Spleen (tissue), 11 donors: ENCODE data around the gene MIR17HG. TPM values are rescaled to one million over a fixed set of nuclear protein-coding genes. Genes with fewer than 3 reads are reported as not detected.

Source experiments
- DNase-seq: peaks from one replicate; pipeline ENCODE4 v3.0.0-alpha.2; 2020
- H3K27ac ChIP-seq, 8 donors: fragments of 200-600 bp; sonication (generic) in 7 of 8; 1 replicate in 4 of 8; 2 replicates in 4 of 8; pipeline versions ENCODE4 v1.5.0 to v1.8.0; 2016 to 2021; ENCODE audit warnings: inconsistent platforms in 4 of 8, mild to moderate bottlenecking in 4 of 8, moderate library complexity in 1 of 8
- H3K27me3 ChIP-seq, 7 donors: fragments of 200-600 bp; sonication (generic) in 6 of 7; replicated peaks in 1 of 7; 1 replicate in 4 of 7; 2 replicates in 3 of 7; pipeline versions ENCODE4 v1.5.0 to v1.8.0; 2016 to 2021; ENCODE audit warnings: inconsistent platforms in 3 of 7, mild to moderate bottlenecking in 1 of 7
- H3K36me3 ChIP-seq, 6 donors: fragments of 200-600 bp; sonication (generic) in 5 of 6; 1 replicate in 4 of 6; 2 replicates in 2 of 6; pipeline versions ENCODE4 v1.5.0 to v1.8.0; 2016 to 2021; ENCODE audit warnings: inconsistent platforms in 2 of 6
- H3K4me1 ChIP-seq, 6 donors: fragments of 200-600 bp; sonication (generic) in 5 of 6; 1 replicate in 3 of 6; 2 replicates in 3 of 6; pipeline versions ENCODE4 v1.5.0 to v1.8.0; 2016 to 2021; ENCODE audit warnings: inconsistent platforms in 3 of 6
- H3K4me3 ChIP-seq, 8 donors: fragments of 200-600 bp; sonication (generic) in 7 of 8; 1 replicate in 4 of 8; 2 replicates in 4 of 8; pipeline versions ENCODE4 v1.5.0 to v1.8.0; 2016 to 2021; ENCODE audit warnings: inconsistent platforms in 4 of 8, mild to moderate bottlenecking in 4 of 8, moderate library complexity in 2 of 8
- H3K9me3 ChIP-seq, 8 donors: fragments of 200-600 bp; sonication (generic) in 7 of 8; 1 replicate in 4 of 8; 2 replicates in 4 of 8; pipeline versions ENCODE4 v1.5.0 to v1.8.0; 2016 to 2021; ENCODE audit warnings: inconsistent platforms in 4 of 8
- CTCF ChIP-seq, 11 experiments: fragments of 200-600 bp in 7 of 11; fragments of 450-650 bp in 4 of 11; sonication (generic) in 4 of 11; IDR thresholded peaks in 8 of 11; conservative IDR thresholded peaks in 3 of 11; 1 replicate in 7 of 11; 2 replicates in 4 of 11; pipeline versions ENCODE4 v1.4.0 to v1.8.0; 2016 to 2021; ENCODE audit warnings: antibody characterized with exemption in 11 of 11, inconsistent platforms in 4 of 11, mild to moderate bottlenecking in 1 of 11
- POLR2A ChIP-seq, 3 donors: fragments of 450-650 bp; IDR thresholded peaks; one replicate each; pipeline ENCODE4 v1.5.1; 2017; ENCODE audit warnings: antibody characterized with exemption in 3 of 3, mild to moderate bottlenecking in 1 of 3
- POLR2AphosphoS5 ChIP-seq, 3 donors: sonication (generic); formaldehyde crosslinking; IDR thresholded peaks; one replicate each; pipeline ENCODE4 v1.5.1; 2017; ENCODE audit warnings: antibody characterized with exemption in 3 of 3
- WGBS, 5 donors: extraction: QIAGEN DNeasy Blood & Tissue Kit in 3 of 5; methylation state at CpG; one replicate each; pipeline versions ENCODE4 v1.1.5 to v1.1.7; 2013 to 2018; 5-methylcytosine and 5-hydroxymethylcytosine counted together
- intact Hi-C: fragments of 100-400 bp; cut with DNase I; formaldehyde crosslinking; loops from one replicate; pipeline ENCODE4 v1.15.0; 2023; ENCODE audit warnings: low total_unique reads
- polyA plus RNA-seq, 3 donors: library from polyadenylated mRNA; stranded (reverse); fragments of 200-250 nt; gene quantifications; one replicate each; pipeline ENCODE4 v1.2.1, GENCODE V29; 2013
- total RNA-seq, 7 donors: library from RNA; depleted of rRNA in 3 of 7; stranded (reverse); fragments of >200 nt in 3 of 7; fragmentation: NEBNext Ultra II Directional in 4 of 7; extraction: Animal tissue kit (Norgen Biotek cat#: 25700) in 4 of 7; gene quantifications; one replicate each; pipeline versions ENCODE4 v1.1.0 to v1.2.1, GENCODE V29; 2016 to 2021
- donor health status: healthy with polysubstance abuse.
- donor health status: DM: no; HTN: no; CAD: no; lungs with moderate emphysema.
- donor health status: DM: no; HTN: no; CAD: no.
- donor health status: Bipolar disorder and iron deficiency.
- donor health status: healthy.
- donor health status: DM: no; HTN: no; CAD: no.
- donor health status: DM: yes; HTN: yes; CAD: no.

MIR17HG gene
- total and polyA plus RNA-seq, 10 donors = 3.7 to 15.0 (median 6.6) TPM

- H3K4me1 ChIP-seq = peaks cover 0 to 9% (median 5%) of the 10 kb centered on the region in 6 donors
- intact Hi-C loops = no loop called here
- no peaks in the 10 kb centered on the region for H3K9me3 ChIP-seq
- no peak overlapping the region for H3K4me3 ChIP-seq
- no peak for DNase-seq
- no peak overlapping the region for H3K27ac ChIP-seq
- WGBS, 5 donors = 62 to 79% (median 75%) methylated on average over 4 of the region's 4 CpGs
- H3K27me3 ChIP-seq = peaks cover 0 to 44% (median 9%) of the 10 kb centered on the region in 7 donors
- no peaks in the 10 kb centered on the region for H3K36me3 ChIP-seq
- no peak for TF ChIP-seq CTCF (IDR thresholded peaks at IDR 0.05 in 8 of 11, conservative IDR thresholded peaks at IDR 0.05 in 3 of 11)
- TF ChIP-seq POLR2A (IDR thresholded peaks at IDR 0.05) = no peak
- TF ChIP-seq POLR2AphosphoS5 (IDR thresholded peaks at IDR 0.05) = no peak
Measured at GRCh38 chr13:91311491-91311890, 36.0 kb upstream of the MIR17HG start.

- WGBS, 5 donors = 14 to 37% (median 28%) methylated on average over 3 of the region's 3 CpGs
- H3K9me3 ChIP-seq = no peaks in the 10 kb centered on the region
- no peak overlapping the region for H3K4me3 ChIP-seq
- DNase-seq = no peak
- H3K36me3 ChIP-seq = no peaks in the 10 kb centered on the region
- intact Hi-C loops = no loop called here
- peaks cover 0 to 48% (median 9%) of the 10 kb centered on the region in 7 donors for H3K27me3 ChIP-seq
- H3K27ac ChIP-seq = no peak overlapping the region
- H3K4me1 ChIP-seq = peaks cover 0 to 9% (median 5%) of the 10 kb centered on the region in 6 donors
- TF ChIP-seq CTCF (IDR thresholded peaks at IDR 0.05 in 8 of 11, conservative IDR thresholded peaks at IDR 0.05 in 3 of 11) = no peak
- TF ChIP-seq POLR2A (IDR thresholded peaks at IDR 0.05) = no peak
- no peak for TF ChIP-seq POLR2AphosphoS5 (IDR thresholded peaks at IDR 0.05)
Measured at GRCh38 chr13:91312324-91312723, 35.2 kb upstream of the MIR17HG start.

- Histone ChIP-seq H3K4me1 (peaks cover 0 to 9% (median 5%) of the 10 kb centered on the region in 6 donors), H3K9me3 (no peaks in the 10 kb centered on the region), H3K27ac (no peak overlapping the region), H3K27me3 (peaks cover 0 to 42% (median 9%) of the 10 kb centered on the region in 7 donors), H3K36me3 (no peaks in the 10 kb centered on the region), H3K4me3 (peak overlapping the region in 1 of 8 donors; percentile 12)
- intact Hi-C loops = no loop called here
- 7 to 22% (median 12%) methylated on average over 5 of the region's 5 CpGs for WGBS, 5 donors
- no peak for DNase-seq
- no peak for TF ChIP-seq POLR2A (IDR thresholded peaks at IDR 0.05)
- TF ChIP-seq CTCF (IDR thresholded peaks at IDR 0.05 in 8 of 11, conservative IDR thresholded peaks at IDR 0.05 in 3 of 11) = peak; percentile 23 to 68 (median 51)
- TF ChIP-seq POLR2AphosphoS5 (IDR thresholded peaks at IDR 0.05) = no peak
Measured at GRCh38 chr13:91313103-91313502, 34.4 kb upstream of the MIR17HG start.

GRCh38 chr13:91313581-91313980 lies 33.9 kb upstream of the MIR17HG start:
- H3K27ac ChIP-seq = no peak overlapping the region
- no peaks in the 10 kb centered on the region for H3K36me3 ChIP-seq
- peak overlapping the region in 1 of 8 donors; percentile 12 for H3K4me3 ChIP-seq
- TF ChIP-seq POLR2A (IDR thresholded peaks at IDR 0.05) = no peak
- TF ChIP-seq POLR2AphosphoS5 (IDR thresholded peaks at IDR 0.05) = no peak
- intact Hi-C loops = no loop called here
- 23 to 44% (median 41%) methylated on average over 4 of the region's 4 CpGs for WGBS, 5 donors
- H3K27me3 ChIP-seq = peaks cover 0 to 42% (median 9%) of the 10 kb centered on the region in 7 donors
- H3K4me1 ChIP-seq = peaks cover 0 to 9% (median 5%) of the 10 kb centered on the region in 6 donors
- no peak for DNase-seq
- H3K9me3 ChIP-seq = no peaks in the 10 kb centered on the region

GRCh38 chr13:91314888-91315287 lies 32.6 kb upstream of the MIR17HG start:
- DNase-seq = no peak

More at GRCh38 chr13:91314888-91315287, 32.6 kb upstream of the MIR17HG start:
- H3K4me3 ChIP-seq = no peak overlapping the region
- H3K4me1 ChIP-seq = peaks cover 0 to 9% (median 5%) of the 10 kb centered on the region in 6 donors
- no peaks in the 10 kb centered on the region for H3K9me3 ChIP-seq
- intact Hi-C loops = no loop called here
- no peak overlapping the region for H3K27ac ChIP-seq
- TF ChIP-seq POLR2A (IDR thresholded peaks at IDR 0.05) = no peak
- no peak for TF ChIP-seq CTCF (IDR thresholded peaks at IDR 0.05 in 8 of 11, conservative IDR thresholded peaks at IDR 0.05 in 3 of 11)
- no peak for TF ChIP-seq POLR2AphosphoS5 (IDR thresholded peaks at IDR 0.05)
- no peaks in the 10 kb centered on the region for H3K36me3 ChIP-seq
- H3K27me3 ChIP-seq = peaks cover 0 to 42% (median 9%) of the 10 kb centered on the region in 7 donors
